RKO (cell line): ENCODE data around the gene IL1R1.
"Not testable (repeated sequence)": the region's sequence is repeated elsewhere in the genome, so short reads cannot be mapped to it uniquely, and the experiment has no call there.

Experiments
- DNase-seq: peaks from one replicate; pipeline ENCODE4 v3.0.0-alpha.2; 2016; ENCODE audit warnings: low spot score

The IL1R1 gene

GRCh38 chr2:102111823-102112222 is 30.7 kb upstream of the IL1R1 start:
- DNase-seq = no peak

- DNase-seq = no peak
Measured at GRCh38 chr2:102112271-102112670, 30.3 kb upstream of the IL1R1 start.

GRCh38 chr2:102112692-102113665 is 29.6 kb upstream of the IL1R1 start:
- DNase-seq = no peak

- no peak for DNase-seq
Measured at GRCh38 chr2:102114290-102114721, 28.2 kb upstream of the IL1R1 start.

GRCh38 chr2:102114851-102115497 is 27.6 kb upstream of the IL1R1 start:
- no peak for DNase-seq

- no peak for DNase-seq
Measured at GRCh38 chr2:102116630-102117471, 25.7 kb upstream of the IL1R1 start.

- DNase-seq = no peak
Measured at GRCh38 chr2:102117472-102117858, 25.1 kb upstream of the IL1R1 start.

- DNase-seq = no peak
Measured at GRCh38 chr2:102119255-102119654, 23.3 kb upstream of the IL1R1 start.

- no peak for DNase-seq
Measured at GRCh38 chr2:102120261-102120660, 22.3 kb upstream of the IL1R1 start.

GRCh38 chr2:102120701-102121159 is 21.8 kb upstream of the IL1R1 start:
- no peak for DNase-seq

GRCh38 chr2:102122115-102122514 is 20.4 kb upstream of the IL1R1 start:
- DNase-seq = peak; percentile 19

- DNase-seq = no peak
Measured at GRCh38 chr2:102122909-102123308, 19.6 kb upstream of the IL1R1 start.

GRCh38 chr2:102124421-102124820 is 18.1 kb upstream of the IL1R1 start:
- DNase-seq = not testable (repeated sequence)

- no peak for DNase-seq
Measured at GRCh38 chr2:102126169-102126568, 16.4 kb upstream of the IL1R1 start.

- DNase-seq = no peak
Measured at GRCh38 chr2:102126660-102127059, 15.9 kb upstream of the IL1R1 start.

GRCh38 chr2:102129082-102129481 is 13.5 kb upstream of the IL1R1 start:
- no peak for DNase-seq

- DNase-seq = no peak
Measured at GRCh38 chr2:102129951-102130646, 12.4 kb upstream of the IL1R1 start.

GRCh38 chr2:102130647-102130991 is 11.9 kb upstream of the IL1R1 start:
- DNase-seq = no peak

- no peak for DNase-seq
Measured at GRCh38 chr2:102131564-102131963, 11.0 kb upstream of the IL1R1 start.

GRCh38 chr2:102137138-102137537 is 5.4 kb upstream of the IL1R1 start:
- no peak for DNase-seq

- no peak for DNase-seq
Measured at GRCh38 chr2:102138331-102138730, 4.2 kb upstream of the IL1R1 start.

GRCh38 chr2:102139851-102140250 is 2.7 kb upstream of the IL1R1 start:
- no peak for DNase-seq
